ENCODE measurements around the gene DENND10.
"Not testable (repeated sequence)": the region's sequence is repeated elsewhere in the genome, so short reads cannot be mapped to it uniquely, and the experiment has no call there.

The DENND10 gene

GRCh38 chr10:119098576-119098975, 5.3 kb upstream of the DENND10 start:
- no peak for TF ChIP-seq CTCF (IDR thresholded peaks at IDR 0.05; ENCODE audit: extremely low read depth, insufficient read depth, missing control alignments)
- in situ Hi-C loops (cut with MboI; ENCODE audit: low pct_unique_long_range_greater_than_20kb, low sequenced_read_pairs, unreplicated experiment) = no loop called here
- DNase-seq (ENCODE audit: low spot score) = no peak

GRCh38 chr10:119100434-119101238, 3.3 kb upstream of the DENND10 start:
- no peak for DNase-seq (ENCODE audit: low spot score)
- TF ChIP-seq CTCF (IDR thresholded peaks at IDR 0.05; ENCODE audit: extremely low read depth, insufficient read depth, missing control alignments) = no peak
- in situ Hi-C loops (cut with MboI; ENCODE audit: low pct_unique_long_range_greater_than_20kb, low sequenced_read_pairs, unreplicated experiment) = no loop called here

GRCh38 chr10:119101366-119102098, 2.4 kb upstream of the DENND10 start:
- no peak for TF ChIP-seq CTCF (IDR thresholded peaks at IDR 0.05; ENCODE audit: extremely low read depth, insufficient read depth, missing control alignments)
- in situ Hi-C loops (cut with MboI; ENCODE audit: low pct_unique_long_range_greater_than_20kb, low sequenced_read_pairs, unreplicated experiment) = no loop called here
- no peak for DNase-seq (ENCODE audit: low spot score)

- TF ChIP-seq CTCF (IDR thresholded peaks at IDR 0.05; ENCODE audit: extremely low read depth, insufficient read depth, missing control alignments) = no peak
- in situ Hi-C loops (cut with MboI; ENCODE audit: low pct_unique_long_range_greater_than_20kb, low sequenced_read_pairs, unreplicated experiment) = no loop called here
- no peak for DNase-seq (ENCODE audit: low spot score)
Observed at GRCh38 chr10:119103241-119103902, 541 bp upstream of the DENND10 start.

- in situ Hi-C loops (cut with MboI; ENCODE audit: low pct_unique_long_range_greater_than_20kb, low sequenced_read_pairs, unreplicated experiment) = no loop called here
- no peak for TF ChIP-seq CTCF (IDR thresholded peaks at IDR 0.05; ENCODE audit: extremely low read depth, insufficient read depth, missing control alignments)
- DNase-seq (ENCODE audit: low spot score) = peak; percentile 45
Observed at GRCh38 chr10:119104654-119105015, 722 bp downstream of the DENND10 start.

GRCh38 chr10:119105155-119105554, 1.2 kb downstream of the DENND10 start:
- in situ Hi-C loops (cut with MboI; ENCODE audit: low pct_unique_long_range_greater_than_20kb, low sequenced_read_pairs, unreplicated experiment) = no loop called here
- TF ChIP-seq CTCF (IDR thresholded peaks at IDR 0.05; ENCODE audit: extremely low read depth, insufficient read depth, missing control alignments) = no peak
- DNase-seq (ENCODE audit: low spot score) = no peak

GRCh38 chr10:119105899-119106298, 2.0 kb downstream of the DENND10 start:
- DNase-seq (ENCODE audit: low spot score); in situ Hi-C loops (cut with MboI; ENCODE audit: low pct_unique_long_range_greater_than_20kb, low sequenced_read_pairs, unreplicated experiment): not testable (repeated sequence)

- DNase-seq (ENCODE audit: low spot score) = not testable (repeated sequence)
Observed at GRCh38 chr10:119107106-119107505, 3.2 kb downstream of the DENND10 start.

GRCh38 chr10:119107771-119108170, 3.9 kb downstream of the DENND10 start:
- in situ Hi-C loops (cut with MboI; ENCODE audit: low pct_unique_long_range_greater_than_20kb, low sequenced_read_pairs, unreplicated experiment); DNase-seq (ENCODE audit: low spot score): not testable (repeated sequence)

More at GRCh38 chr10:119107106-119107505, 3.2 kb downstream of the DENND10 start:
- in situ Hi-C loops (cut with MboI; ENCODE audit: low pct_unique_long_range_greater_than_20kb, low sequenced_read_pairs, unreplicated experiment) = not testable (repeated sequence)

All from GM13977 (cell line).